Adrenal gland (tissue), 5 donors: ENCODE data around the gene PCMTD2.

Experiments used
- POLR2A ChIP-seq, 2 donors: fragments of 450-650 bp; IDR thresholded peaks; one replicate each; pipeline ENCODE4 v1.6.1; 2017; ENCODE audit warnings: antibody characterized with exemption in 2 of 2, mild to moderate bottlenecking in 2 of 2, moderate library complexity in 1 of 2
- TF ChIP-seq, protein P1 (sequence below), 6 experiments: fragments of 450-650 bp in 4 of 6; fragments of 200-600 bp in 2 of 6; sonication (generic) in 1 of 6; IDR thresholded peaks; 1 replicate in 5 of 6; 2 replicates in 1 of 6; pipeline versions ENCODE4 v1.5.1 to v1.8.0; 2016 to 2021; ENCODE audit warnings: antibody characterized with exemption in 6 of 6, mild to moderate bottlenecking in 2 of 6, moderate library complexity in 1 of 6
- donor health status: DM: no; HTN: no; CAD: no.

DNA sequence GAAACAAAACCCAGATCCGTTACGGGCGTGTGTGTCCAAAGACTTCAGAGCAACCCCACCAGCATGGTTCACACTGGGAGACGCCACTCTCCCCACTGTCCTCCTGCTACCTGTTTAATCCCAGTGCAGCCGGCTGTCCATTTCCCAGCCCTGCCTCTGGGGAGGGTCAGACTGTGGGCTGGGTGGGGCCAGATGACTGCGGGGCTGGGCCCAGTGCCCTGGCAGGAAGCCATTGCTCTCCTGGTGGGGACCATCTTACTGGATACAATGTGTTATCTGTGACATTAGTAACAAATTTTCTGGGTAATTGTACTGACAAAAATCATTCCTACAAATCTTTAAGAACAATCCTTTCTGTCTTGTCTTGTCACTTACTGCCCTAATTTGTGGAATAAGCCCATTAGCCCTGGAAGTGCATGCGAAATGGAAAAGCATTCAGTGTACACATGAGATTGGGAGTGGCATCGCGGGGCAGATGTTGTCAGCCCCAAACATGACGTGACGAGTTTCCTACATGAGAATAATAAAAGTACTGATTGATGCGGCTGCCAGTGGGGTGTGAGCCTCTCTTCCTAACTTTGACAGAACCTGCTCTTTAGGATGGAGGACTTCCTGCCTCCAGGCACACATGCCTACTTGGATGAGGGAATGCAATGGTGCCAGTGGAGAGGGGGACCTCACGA lies 37.9 kb upstream of the PCMTD2 start:
- TF ChIP-seq POLR2A (IDR thresholded peaks at IDR 0.05): no peak
- TF ChIP-seq, protein P1, sequence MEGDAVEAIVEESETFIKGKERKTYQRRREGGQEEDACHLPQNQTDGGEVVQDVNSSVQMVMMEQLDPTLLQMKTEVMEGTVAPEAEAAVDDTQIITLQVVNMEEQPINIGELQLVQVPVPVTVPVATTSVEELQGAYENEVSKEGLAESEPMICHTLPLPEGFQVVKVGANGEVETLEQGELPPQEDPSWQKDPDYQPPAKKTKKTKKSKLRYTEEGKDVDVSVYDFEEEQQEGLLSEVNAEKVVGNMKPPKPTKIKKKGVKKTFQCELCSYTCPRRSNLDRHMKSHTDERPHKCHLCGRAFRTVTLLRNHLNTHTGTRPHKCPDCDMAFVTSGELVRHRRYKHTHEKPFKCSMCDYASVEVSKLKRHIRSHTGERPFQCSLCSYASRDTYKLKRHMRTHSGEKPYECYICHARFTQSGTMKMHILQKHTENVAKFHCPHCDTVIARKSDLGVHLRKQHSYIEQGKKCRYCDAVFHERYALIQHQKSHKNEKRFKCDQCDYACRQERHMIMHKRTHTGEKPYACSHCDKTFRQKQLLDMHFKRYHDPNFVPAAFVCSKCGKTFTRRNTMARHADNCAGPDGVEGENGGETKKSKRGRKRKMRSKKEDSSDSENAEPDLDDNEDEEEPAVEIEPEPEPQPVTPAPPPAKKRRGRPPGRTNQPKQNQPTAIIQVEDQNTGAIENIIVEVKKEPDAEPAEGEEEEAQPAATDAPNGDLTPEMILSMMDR (IDR thresholded peaks at IDR 0.05): no peak
